Gastroesophageal sphincter (tissue), 4 donors: ENCODE results near the gene EPB41L4B. TPM values are rescaled to one million over a fixed set of nuclear protein-coding genes. Genes with fewer than 3 reads are reported as not detected.
"Not testable (repeated sequence)": the region's sequence is repeated elsewhere in the genome, so short reads cannot be mapped to it uniquely, and the experiment has no call there.

Source experiments
- ATAC-seq: fragments of 150-250 bp; one replicate; pipeline ENCODE4 v1.9.1; 2016; ENCODE audit warnings: mild to moderate bottlenecking, moderate library complexity
- H3K27ac ChIP-seq, 4 donors: fragments of 200-600 bp; sonication (generic) in 3 of 4; 1 replicate in 3 of 4; 2 replicates in 1 of 4; pipeline ENCODE4 v1.5.1; 2016 to 2019
- H3K27me3 ChIP-seq: fragments of 200-600 bp; sonication (generic); one replicate; pipeline ENCODE4 v1.5.1; 2019
- H3K36me3 ChIP-seq, 2 donors: fragments of 200-600 bp; sonication (generic); one replicate each; pipeline ENCODE4 v1.5.1; 2019; ENCODE audit warnings: control low read depth in 1 of 2
- H3K4me1 ChIP-seq, 3 donors: fragments of 200-600 bp; sonication (generic); 1 replicate in 2 of 3; 2 replicates in 1 of 3; pipeline ENCODE4 v1.5.1; 2016 to 2019; ENCODE audit warnings: control low read depth in 2 of 3
- H3K4me3 ChIP-seq, 2 donors: fragments of 200-600 bp; sonication (generic); one replicate each; pipeline ENCODE4 v1.5.1; 2019; ENCODE audit warnings: mild to moderate bottlenecking in 1 of 2, moderate library complexity in 1 of 2
- H3K9me3 ChIP-seq, 3 donors: fragments of 200-600 bp; sonication (generic); one replicate each; pipeline ENCODE4 v1.5.1; 2017 to 2019; ENCODE audit warnings: control low read depth in 2 of 3
- CTCF ChIP-seq, 4 experiments: fragments of 200-600 bp in 2 of 4; fragments of 450-650 bp in 2 of 4; sonication (generic) in 1 of 4; IDR thresholded peaks; one replicate each; pipeline ENCODE4 v1.5.1; 2017 to 2019; ENCODE audit warnings: antibody characterized with exemption in 4 of 4, mild to moderate bottlenecking in 2 of 4, moderate library complexity in 2 of 4
- EP300 ChIP-seq: sonication (generic); formaldehyde crosslinking; IDR thresholded peaks from one replicate; pipeline ENCODE4 v1.6.1; 2017; ENCODE audit warnings: antibody characterized with exemption, mild to moderate bottlenecking
- POLR2A ChIP-seq, 2 donors: fragments of 450-650 bp; IDR thresholded peaks; one replicate each; pipeline ENCODE4 v1.6.1; 2017; ENCODE audit warnings: antibody characterized with exemption in 2 of 2, mild to moderate bottlenecking in 2 of 2, moderate library complexity in 1 of 2
- POLR2AphosphoS5 ChIP-seq: sonication (generic); formaldehyde crosslinking; IDR thresholded peaks from one replicate; pipeline ENCODE4 v1.6.1; 2017; ENCODE audit warnings: antibody characterized with exemption
- WGBS, 2 donors: methylation state at CpG; one replicate each; pipeline ENCODE4 v1.1.5; 2018; ENCODE audit warnings: low coverage in 1 of 2; 5-methylcytosine and 5-hydroxymethylcytosine counted together
- total RNA-seq, 4 donors: library from RNA; depleted of rRNA; stranded (reverse); fragments of >200 nt; gene quantifications; one replicate each; pipeline ENCODE4 v1.1.0, GENCODE V29; 2016

EPB41L4B gene
- total RNA-seq, 4 donors from 2014 or later, result 1.2 to 1.7 (median 1.4) TPM; not detected in 1

GRCh38 chr9:109134167-109134578 lies 186.7 kb downstream of the EPB41L4B start:
- H3K4me3 ChIP-seq, result no peak overlapping the region
- no peaks in the 10 kb centered on the region for H3K27me3 ChIP-seq
- no peaks in the 10 kb centered on the region for H3K9me3 ChIP-seq
- no peak for ATAC-seq
- TF ChIP-seq POLR2AphosphoS5, result no peak
- TF ChIP-seq CTCF (IDR thresholded peaks at IDR 0.05), result no peak
- no peak for TF ChIP-seq EP300
- TF ChIP-seq POLR2A (IDR thresholded peaks at IDR 0.05), result no peak
- H3K36me3 ChIP-seq, result no peaks in the 10 kb centered on the region
- 100% methylated on average over 1 of the region's 1 CpG for WGBS, 2 donors
- no peak overlapping the region for H3K27ac ChIP-seq
- H3K4me1 ChIP-seq, result no peaks in the 10 kb centered on the region

GRCh38 chr9:109133533-109133932 lies 187.3 kb downstream of the EPB41L4B start:
- Histone ChIP-seq H3K27ac (no peak overlapping the region), H3K27me3 (no peaks in the 10 kb centered on the region), H3K36me3 (no peaks in the 10 kb centered on the region), H3K4me3 (no peak overlapping the region), H3K9me3 (no peaks in the 10 kb centered on the region), H3K4me1 (no peaks in the 10 kb centered on the region)
- ATAC-seq, result no peak
- 83 to 89% methylated on average over 2 of the region's 2 CpGs for WGBS, 2 donors
- TF ChIP-seq POLR2A (IDR thresholded peaks at IDR 0.05) (no peak), CTCF (IDR thresholded peaks at IDR 0.05) (no peak), POLR2AphosphoS5 (no peak), EP300 (no peak)

- no peaks in the 10 kb centered on the region for H3K36me3 ChIP-seq
- no peak for TF ChIP-seq CTCF (IDR thresholded peaks at IDR 0.05)
- TF ChIP-seq EP300, result no peak
- TF ChIP-seq POLR2AphosphoS5, result no peak
- no peak for TF ChIP-seq POLR2A (IDR thresholded peaks at IDR 0.05)
- no peak for ATAC-seq
- no peaks in the 10 kb centered on the region for H3K4me1 ChIP-seq
- H3K27ac ChIP-seq, result no peak overlapping the region
- WGBS, 2 donors, result 45 to 53% methylated on average over 2 of the region's 2 CpGs
- H3K27me3 ChIP-seq, result no peaks in the 10 kb centered on the region
- no peaks in the 10 kb centered on the region for H3K9me3 ChIP-seq
- H3K4me3 ChIP-seq, result no peak overlapping the region
These were observed 188.3 kb downstream of the EPB41L4B start for GRCh38 chr9:109132567-109133021.

GRCh38 chr9:109129470-109130197 lies 191.2 kb downstream of the EPB41L4B start:
- Histone ChIP-seq H3K9me3 (no peaks in the 10 kb centered on the region), H3K4me3 (no peak overlapping the region), H3K36me3 (no peaks in the 10 kb centered on the region), H3K27ac (no peak overlapping the region), H3K27me3 (no peaks in the 10 kb centered on the region), H3K4me1 (no peaks in the 10 kb centered on the region)
- WGBS, 2 donors, result 78% methylated on average over 6 of the region's 6 CpGs
- TF ChIP-seq CTCF (IDR thresholded peaks at IDR 0.05) (no peak), POLR2AphosphoS5 (no peak), EP300 (no peak), POLR2A (IDR thresholded peaks at IDR 0.05) (no peak)
- no peak for ATAC-seq

- H3K4me1 ChIP-seq, H3K9me3 ChIP-seq, H3K36me3 ChIP-seq, ATAC-seq, H3K4me3 ChIP-seq, H3K27me3 ChIP-seq, H3K27ac ChIP-seq: not testable (repeated sequence)
- WGBS, 2 donors, result 31 to 67% methylated on average over 1 to 2 of the region's 4 CpGs
These were observed 194.2 kb downstream of the EPB41L4B start for GRCh38 chr9:109126671-109127070.
